Measurements from ENCODE around the gene MROH7.

DNA sequence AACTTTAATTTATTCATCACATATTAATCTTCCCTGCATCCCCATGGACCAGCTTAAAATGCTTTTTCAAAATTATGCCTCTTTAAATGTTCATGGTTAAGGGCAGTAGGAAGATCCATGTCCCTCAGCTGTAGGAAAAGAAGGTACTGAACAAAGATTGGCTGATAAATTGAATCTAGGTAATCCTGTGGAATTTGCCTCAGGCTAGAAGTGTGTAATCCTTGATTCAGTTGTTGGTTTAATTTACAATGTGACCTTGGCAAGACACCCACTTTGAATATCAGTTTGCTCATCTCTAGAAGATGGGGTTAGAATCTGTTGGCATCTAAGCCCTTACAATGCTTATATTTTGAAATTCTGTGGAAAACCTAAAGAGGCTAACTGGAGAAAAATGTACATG is 80.1 kb downstream of the MROH7 start:
- TF ChIP-seq, protein P1, sequence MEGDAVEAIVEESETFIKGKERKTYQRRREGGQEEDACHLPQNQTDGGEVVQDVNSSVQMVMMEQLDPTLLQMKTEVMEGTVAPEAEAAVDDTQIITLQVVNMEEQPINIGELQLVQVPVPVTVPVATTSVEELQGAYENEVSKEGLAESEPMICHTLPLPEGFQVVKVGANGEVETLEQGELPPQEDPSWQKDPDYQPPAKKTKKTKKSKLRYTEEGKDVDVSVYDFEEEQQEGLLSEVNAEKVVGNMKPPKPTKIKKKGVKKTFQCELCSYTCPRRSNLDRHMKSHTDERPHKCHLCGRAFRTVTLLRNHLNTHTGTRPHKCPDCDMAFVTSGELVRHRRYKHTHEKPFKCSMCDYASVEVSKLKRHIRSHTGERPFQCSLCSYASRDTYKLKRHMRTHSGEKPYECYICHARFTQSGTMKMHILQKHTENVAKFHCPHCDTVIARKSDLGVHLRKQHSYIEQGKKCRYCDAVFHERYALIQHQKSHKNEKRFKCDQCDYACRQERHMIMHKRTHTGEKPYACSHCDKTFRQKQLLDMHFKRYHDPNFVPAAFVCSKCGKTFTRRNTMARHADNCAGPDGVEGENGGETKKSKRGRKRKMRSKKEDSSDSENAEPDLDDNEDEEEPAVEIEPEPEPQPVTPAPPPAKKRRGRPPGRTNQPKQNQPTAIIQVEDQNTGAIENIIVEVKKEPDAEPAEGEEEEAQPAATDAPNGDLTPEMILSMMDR (IDR thresholded peaks at IDR 0.05; ENCODE audit: low read depth, low read length, missing input control): no peak
- TF ChIP-seq YY1 (IDR thresholded peaks at IDR 0.05): no peak
- no peak for TF ChIP-seq FOXA1 (IDR thresholded peaks at IDR 0.05)
- TF ChIP-seq SP1 (IDR thresholded peaks at IDR 0.05): no peak

Measured in liver (tissue), 3 donors.